OCI-LY1 (cell line): ENCODE measurements around the gene CUEDC1.

Experiments used
- H2AFZ ChIP-seq: fragments of 200-600 bp; sonication (generic), shearing (Covaris generic); 2 replicates; pipeline ENCODE4 v1.6.0; 2014; ENCODE audit warnings: antibody characterized with exemption, mild to moderate bottlenecking, low read length
- H3F3A ChIP-seq: fragments of 200-600 bp; sonication (generic), shearing (Covaris generic); 2 replicates; pipeline ENCODE4 v1.6.0; 2014; ENCODE audit warnings: mild to moderate bottlenecking, antibody characterized with exemption, low read length, moderate library complexity; ENCODE audit not compliant: insufficient read depth
- H3K27ac ChIP-seq: fragments of 200-600 bp; sonication (generic); 2 replicates; pipeline ENCODE4 v1.5.1; 2014; ENCODE audit warnings: low read length, mixed run types, mild to moderate bottlenecking, low read depth; ENCODE audit not compliant: poor library complexity, severe bottlenecking
- H3K27me3 ChIP-seq: fragments of 200-600 bp; sonication (generic); 2 replicates; pipeline ENCODE4 v1.6.0; 2014; ENCODE audit warnings: antibody characterized with exemption, mild to moderate bottlenecking, low read length, moderate library complexity; ENCODE audit not compliant: insufficient read depth
- H3K36me3 ChIP-seq: fragments of 200-600 bp; sonication (generic); 2 replicates; pipeline ENCODE4 v1.6.1; 2014; ENCODE audit warnings: mild to moderate bottlenecking, antibody characterized with exemption, low read length, moderate library complexity, mixed read lengths; ENCODE audit not compliant: insufficient read depth
- H3K4me1 ChIP-seq: fragments of 200-600 bp; sonication (generic); 2 replicates; pipeline ENCODE4 v1.5.1; 2014; ENCODE audit warnings: mild to moderate bottlenecking, low read length, moderate library complexity; ENCODE audit not compliant: insufficient read depth, severe bottlenecking
- H3K4me2 ChIP-seq: fragments of 200-600 bp; sonication (generic), shearing (Covaris generic); 2 replicates; pipeline ENCODE4 v1.6.1; 2014; ENCODE audit warnings: low read length
- H3K4me3 ChIP-seq: fragments of 200-600 bp; sonication (generic); 2 replicates; pipeline ENCODE4 v1.5.1; 2014; ENCODE audit warnings: low read length, low read depth, mild to moderate bottlenecking, mixed read lengths; ENCODE audit not compliant: poor library complexity, severe bottlenecking
- H3K79me2 ChIP-seq: fragments of 200-600 bp; shearing (Covaris generic); 2 replicates; pipeline ENCODE4 v1.6.1; 2016; ENCODE audit warnings: mixed run types, low read length, mixed read lengths; ENCODE audit not compliant: insufficient read depth
- H3K9ac ChIP-seq: fragments of 200-600 bp; sonication (generic), shearing (Covaris generic); 2 replicates; pipeline ENCODE4 v1.6.1; 2014; ENCODE audit warnings: mild to moderate bottlenecking, low read length, mixed read lengths
- H3K9me2 ChIP-seq: fragments of 200-600 bp; sonication (generic), shearing (Covaris generic); 2 replicates; pipeline ENCODE4 v1.6.1; 2014; ENCODE audit warnings: low read depth, mild to moderate bottlenecking, low read length, mixed read lengths
- H3K9me3 ChIP-seq: fragments of 200-600 bp; shearing (Covaris generic); 2 replicates; pipeline ENCODE4 v1.6.1; 2014; ENCODE audit warnings: low read length, mixed read lengths
- H4K20me1 ChIP-seq: fragments of 200-600 bp; sonication (generic), shearing (Covaris generic); 2 replicates; pipeline ENCODE4 v1.6.0; 2016; ENCODE audit warnings: mild to moderate bottlenecking, low read length; ENCODE audit not compliant: insufficient read depth
- CTCF ChIP-seq: fragments of 200-600 bp; sonication (generic), shearing (Covaris generic); IDR thresholded peaks from 2 replicates; pipeline ENCODE4 v1.5.1; 2017; ENCODE audit warnings: mild to moderate bottlenecking, antibody characterized with exemption, low read length, moderate library complexity, mixed read lengths
- EZH2 ChIP-seq: fragments of 200-600 bp; sonication (generic), shearing (Covaris generic); IDR thresholded peaks from 2 replicates; pipeline ENCODE4 v1.8.0; 2017; ENCODE audit warnings: borderline replicate concordance, mixed run types, mild to moderate bottlenecking, antibody characterized with exemption, low read length, moderate library complexity, mixed read lengths

CUEDC1 gene

GRCh38 chr17:57953705-57954396 lies 1.4 kb downstream of the CUEDC1 start:
- H3K27ac ChIP-seq = no peak overlapping the region

GRCh38 chr17:57953219-57953618 lies 2.0 kb downstream of the CUEDC1 start:
- Histone ChIP-seq H4K20me1 (no peaks in the 10 kb centered on the region), H2AFZ (no peak overlapping the region), H3K9ac (no peak overlapping the region), H3K4me2 (no peak overlapping the region), H3K27me3 (0 out of 2 replicates have a peak, but pooled peaks cover 1% of the 10 kb centered on the region), H3K4me3 (no peak overlapping the region), H3K79me2 (no peaks in the 10 kb centered on the region), H3K9me3 (no peaks in the 10 kb centered on the region), H3F3A (no peaks in the 10 kb centered on the region), H3K36me3 (no peaks in the 10 kb centered on the region), H3K4me1 (peaks cover 21% of the 10 kb centered on the region), H3K9me2 (no peaks in the 10 kb centered on the region), H3K27ac (no peak overlapping the region)
- TF ChIP-seq CTCF = no peak
- no peak for TF ChIP-seq EZH2

More at GRCh38 chr17:57953705-57954396, 1.4 kb downstream of the CUEDC1 start:
- Histone ChIP-seq H3K9ac (no peak overlapping the region), H2AFZ (no peak overlapping the region), H3K4me1 (peaks cover 21% of the 10 kb centered on the region), H4K20me1 (no peaks in the 10 kb centered on the region), H3K36me3 (no peaks in the 10 kb centered on the region), H3K4me2 (no peak overlapping the region), H3K9me2 (no peaks in the 10 kb centered on the region), H3F3A (no peaks in the 10 kb centered on the region), H3K79me2 (no peaks in the 10 kb centered on the region), H3K27me3 (no peaks in the 10 kb centered on the region), H3K4me3 (no peak overlapping the region), H3K9me3 (no peaks in the 10 kb centered on the region)
- TF ChIP-seq EZH2 (no peak), CTCF (no peak)

- Histone ChIP-seq H3K27me3 (0 out of 2 replicates have a peak, but pooled peaks cover 3% of the 10 kb centered on the region), H3K9ac (no peak overlapping the region), H3F3A (no peaks in the 10 kb centered on the region), H3K9me3 (no peaks in the 10 kb centered on the region), H3K4me2 (no peak overlapping the region), H3K27ac (no peak overlapping the region), H3K4me1 (peaks cover 21% of the 10 kb centered on the region), H3K4me3 (no peak overlapping the region), H2AFZ (no peak overlapping the region), H3K79me2 (no peaks in the 10 kb centered on the region), H3K9me2 (no peaks in the 10 kb centered on the region), H4K20me1 (no peaks in the 10 kb centered on the region), H3K36me3 (no peaks in the 10 kb centered on the region)
- TF ChIP-seq CTCF (no peak), EZH2 (no peak)
Measured at GRCh38 chr17:57949649-57950048, 5.6 kb downstream of the CUEDC1 start.
